Measurements from ENCODE around the gene NTNG1.

Gene NTNG1

GRCh38 chr1:107515702-107516101, 374.9 kb downstream of the NTNG1 start:
- no peaks in the 10 kb centered on the region for H3K27me3 ChIP-seq (ENCODE audit: insufficient read depth, low read depth)
- H3K4me3 ChIP-seq (IDR thresholded peaks at IDR 0.05; ENCODE audit: insufficient read depth, low read depth, low read length): no peak overlapping the region
- no peak overlapping the region for H3K9ac ChIP-seq
- TF ChIP-seq CTCF (conservative IDR thresholded peaks at IDR 0.05; ENCODE audit: low read depth, low read length): no peak
- H3K4me1 ChIP-seq (ENCODE audit: low read depth, poor library complexity, severe bottlenecking): no peaks in the 10 kb centered on the region
- H3K27ac ChIP-seq: no peak overlapping the region
- H2AFZ ChIP-seq (ENCODE audit: low read depth): no peak overlapping the region
- no peaks in the 10 kb centered on the region for H4K20me1 ChIP-seq (ENCODE audit: insufficient read depth)
- no peak overlapping the region for H3K4me2 ChIP-seq
- H3K79me2 ChIP-seq (ENCODE audit: insufficient read depth, low read depth): no peaks in the 10 kb centered on the region
- H3K36me3 ChIP-seq (ENCODE audit: insufficient read depth): no peaks in the 10 kb centered on the region

- TF ChIP-seq CTCF (conservative IDR thresholded peaks at IDR 0.05; ENCODE audit: low read depth, low read length): no peak
- no peak overlapping the region for H2AFZ ChIP-seq (ENCODE audit: low read depth)
- H3K27ac ChIP-seq: no peak overlapping the region
- H4K20me1 ChIP-seq (ENCODE audit: insufficient read depth): no peaks in the 10 kb centered on the region
- H3K4me3 ChIP-seq (IDR thresholded peaks at IDR 0.05; ENCODE audit: insufficient read depth, low read depth, low read length): no peak overlapping the region
- no peaks in the 10 kb centered on the region for H3K79me2 ChIP-seq (ENCODE audit: insufficient read depth, low read depth)
- no peaks in the 10 kb centered on the region for H3K27me3 ChIP-seq (ENCODE audit: insufficient read depth, low read depth)
- H3K4me2 ChIP-seq: no peak overlapping the region
- no peak overlapping the region for H3K9ac ChIP-seq
- no peaks in the 10 kb centered on the region for H3K36me3 ChIP-seq (ENCODE audit: insufficient read depth)
- no peaks in the 10 kb centered on the region for H3K4me1 ChIP-seq (ENCODE audit: low read depth, poor library complexity, severe bottlenecking)
These were observed 382.2 kb downstream of the NTNG1 start for GRCh38 chr1:107523061-107523460.

GRCh38 chr1:107523736-107524135, 382.9 kb downstream of the NTNG1 start:
- no peak overlapping the region for H2AFZ ChIP-seq (ENCODE audit: low read depth)
- TF ChIP-seq CTCF (conservative IDR thresholded peaks at IDR 0.05; ENCODE audit: low read depth, low read length): no peak
- H3K27ac ChIP-seq: no peak overlapping the region
- no peak overlapping the region for H3K4me2 ChIP-seq
- no peaks in the 10 kb centered on the region for H3K27me3 ChIP-seq (ENCODE audit: insufficient read depth, low read depth)
- H3K9ac ChIP-seq: no peak overlapping the region
- no peak overlapping the region for H3K4me3 ChIP-seq (IDR thresholded peaks at IDR 0.05; ENCODE audit: insufficient read depth, low read depth, low read length)
- H3K4me1 ChIP-seq (ENCODE audit: low read depth, poor library complexity, severe bottlenecking): no peaks in the 10 kb centered on the region
- no peaks in the 10 kb centered on the region for H4K20me1 ChIP-seq (ENCODE audit: insufficient read depth)
- no peaks in the 10 kb centered on the region for H3K79me2 ChIP-seq (ENCODE audit: insufficient read depth, low read depth)
- H3K36me3 ChIP-seq (ENCODE audit: insufficient read depth): no peaks in the 10 kb centered on the region

- Histone ChIP-seq H3K27me3 (ENCODE audit: insufficient read depth, low read depth) (no peaks in the 10 kb centered on the region), H3K4me1 (ENCODE audit: low read depth, poor library complexity, severe bottlenecking) (peaks cover 2% of the 10 kb centered on the region), H3K4me2 (no peak overlapping the region), H3K79me2 (ENCODE audit: insufficient read depth, low read depth) (no peaks in the 10 kb centered on the region), H2AFZ (ENCODE audit: low read depth) (no peak overlapping the region), H3K4me3 (IDR thresholded peaks at IDR 0.05; ENCODE audit: insufficient read depth, low read depth, low read length) (no peak overlapping the region), H3K9ac (no peak overlapping the region), H3K36me3 (ENCODE audit: insufficient read depth) (no peaks in the 10 kb centered on the region), H3K27ac (no peak overlapping the region), H4K20me1 (ENCODE audit: insufficient read depth) (no peaks in the 10 kb centered on the region)
- TF ChIP-seq CTCF (conservative IDR thresholded peaks at IDR 0.05; ENCODE audit: low read depth, low read length): no peak
These were observed 383.5 kb downstream of the NTNG1 start for GRCh38 chr1:107524301-107524700.
